ENCODE data around the gene ACACA.

Gene ACACA

DNA sequence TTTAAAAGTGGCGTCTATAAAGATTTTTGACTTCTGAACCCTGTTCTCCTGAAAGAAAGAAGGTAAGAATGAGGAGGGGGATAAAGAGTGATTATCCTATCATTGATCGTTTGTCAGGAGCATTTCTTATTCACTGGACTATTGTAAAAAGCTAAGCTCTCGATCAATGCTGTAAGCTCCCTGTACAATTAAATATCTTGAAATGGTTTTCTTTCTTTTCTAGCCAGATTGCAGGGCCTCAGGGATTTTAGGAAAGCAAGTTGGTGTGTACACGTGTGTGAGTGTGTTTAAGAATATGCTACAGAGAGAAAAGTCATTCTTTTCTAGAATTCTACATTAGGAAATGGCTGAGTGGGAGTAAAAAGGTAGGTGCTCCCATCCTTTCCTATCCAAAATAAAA lies 303.4 kb downstream of the ACACA start:
- peaks cover 63% of the 10 kb centered on the region for H3K36me3 ChIP-seq (ENCODE audit: control insufficient read depth, low read length)
- no peaks in the 10 kb centered on the region for H3K79me2 ChIP-seq (ENCODE audit: control insufficient read depth, low read length)
- H3K9me3 ChIP-seq (ENCODE audit: control insufficient read depth, insufficient read depth, low read length): no peaks in the 10 kb centered on the region
- no peak overlapping the region for H3K27ac ChIP-seq (ENCODE audit: low read depth, low read length)
- H3K27me3 ChIP-seq (ENCODE audit: control insufficient read depth, low read length): no peaks in the 10 kb centered on the region
- H3K9me2 ChIP-seq (replicated peaks; ENCODE audit: control insufficient read depth, low read length): no peaks in the 10 kb centered on the region
- no peaks in the 10 kb centered on the region for H3K4me1 ChIP-seq (ENCODE audit: control insufficient read depth, low read length)
- TF ChIP-seq, protein P1, sequence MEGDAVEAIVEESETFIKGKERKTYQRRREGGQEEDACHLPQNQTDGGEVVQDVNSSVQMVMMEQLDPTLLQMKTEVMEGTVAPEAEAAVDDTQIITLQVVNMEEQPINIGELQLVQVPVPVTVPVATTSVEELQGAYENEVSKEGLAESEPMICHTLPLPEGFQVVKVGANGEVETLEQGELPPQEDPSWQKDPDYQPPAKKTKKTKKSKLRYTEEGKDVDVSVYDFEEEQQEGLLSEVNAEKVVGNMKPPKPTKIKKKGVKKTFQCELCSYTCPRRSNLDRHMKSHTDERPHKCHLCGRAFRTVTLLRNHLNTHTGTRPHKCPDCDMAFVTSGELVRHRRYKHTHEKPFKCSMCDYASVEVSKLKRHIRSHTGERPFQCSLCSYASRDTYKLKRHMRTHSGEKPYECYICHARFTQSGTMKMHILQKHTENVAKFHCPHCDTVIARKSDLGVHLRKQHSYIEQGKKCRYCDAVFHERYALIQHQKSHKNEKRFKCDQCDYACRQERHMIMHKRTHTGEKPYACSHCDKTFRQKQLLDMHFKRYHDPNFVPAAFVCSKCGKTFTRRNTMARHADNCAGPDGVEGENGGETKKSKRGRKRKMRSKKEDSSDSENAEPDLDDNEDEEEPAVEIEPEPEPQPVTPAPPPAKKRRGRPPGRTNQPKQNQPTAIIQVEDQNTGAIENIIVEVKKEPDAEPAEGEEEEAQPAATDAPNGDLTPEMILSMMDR (IDR thresholded peaks at IDR 0.05; ENCODE audit: low read depth, low read length, poor library complexity, severe bottlenecking): no peak
- no peaks in the 10 kb centered on the region for H4K20me1 ChIP-seq (ENCODE audit: control insufficient read depth, insufficient read depth, low read depth, low read length)
- H3K4me2 ChIP-seq (ENCODE audit: low read length): no peak overlapping the region
- no peaks in the 10 kb centered on the region for H3F3A ChIP-seq (ENCODE audit: control insufficient read depth, insufficient read depth)
- H3K4me3 ChIP-seq (ENCODE audit: low read length): no peak overlapping the region

GRCh38 chr17:37101306-37101705 lies 305.3 kb downstream of the ACACA start:
- no peaks in the 10 kb centered on the region for H3K9me3 ChIP-seq (ENCODE audit: control insufficient read depth, insufficient read depth, low read length)
- no peaks in the 10 kb centered on the region for H4K20me1 ChIP-seq (ENCODE audit: control insufficient read depth, insufficient read depth, low read depth, low read length)
- no peaks in the 10 kb centered on the region for H3K9me2 ChIP-seq (replicated peaks; ENCODE audit: control insufficient read depth, low read length)
- peaks cover 68% of the 10 kb centered on the region for H3K36me3 ChIP-seq (ENCODE audit: control insufficient read depth, low read length)
- H3K4me1 ChIP-seq (ENCODE audit: control insufficient read depth, low read length): no peaks in the 10 kb centered on the region
- H3F3A ChIP-seq (ENCODE audit: control insufficient read depth, insufficient read depth): no peaks in the 10 kb centered on the region
- no peaks in the 10 kb centered on the region for H3K79me2 ChIP-seq (ENCODE audit: control insufficient read depth, low read length)
- no peaks in the 10 kb centered on the region for H3K27me3 ChIP-seq (ENCODE audit: control insufficient read depth, low read length)
- TF ChIP-seq EZH2phosphoT487 (IDR thresholded peaks at IDR 0.05; ENCODE audit: borderline replicate concordance, low read length): no peak
- H3K4me3 ChIP-seq (ENCODE audit: low read length): no peak overlapping the region
- no peak overlapping the region for H3K27ac ChIP-seq (ENCODE audit: low read depth, low read length)
- no peak overlapping the region for H3K4me2 ChIP-seq (ENCODE audit: low read length)

GRCh38 chr17:37100231-37100630 lies 306.4 kb downstream of the ACACA start:
- no peak overlapping the region for H3K4me2 ChIP-seq (ENCODE audit: low read length)
- H3K27me3 ChIP-seq (ENCODE audit: control insufficient read depth, low read length): no peaks in the 10 kb centered on the region
- H3K79me2 ChIP-seq (ENCODE audit: control insufficient read depth, low read length): no peaks in the 10 kb centered on the region
- no peaks in the 10 kb centered on the region for H3K9me3 ChIP-seq (ENCODE audit: control insufficient read depth, insufficient read depth, low read length)
- H3K4me1 ChIP-seq (ENCODE audit: control insufficient read depth, low read length): no peaks in the 10 kb centered on the region
- H3F3A ChIP-seq (ENCODE audit: control insufficient read depth, insufficient read depth): no peaks in the 10 kb centered on the region
- no peaks in the 10 kb centered on the region for H3K9me2 ChIP-seq (replicated peaks; ENCODE audit: control insufficient read depth, low read length)
- TF ChIP-seq EZH2phosphoT487 (IDR thresholded peaks at IDR 0.05; ENCODE audit: borderline replicate concordance, low read length): no peak
- TF ChIP-seq, protein P1 (IDR thresholded peaks at IDR 0.05; ENCODE audit: low read depth, low read length, poor library complexity, severe bottlenecking): no peak
- peaks cover 77% of the 10 kb centered on the region for H3K36me3 ChIP-seq (ENCODE audit: control insufficient read depth, low read length)
- H3K4me3 ChIP-seq (ENCODE audit: low read length): no peak overlapping the region
- H4K20me1 ChIP-seq (ENCODE audit: control insufficient read depth, insufficient read depth, low read depth, low read length): no peaks in the 10 kb centered on the region
- no peak overlapping the region for H3K27ac ChIP-seq (ENCODE audit: low read depth, low read length)

DNA sequence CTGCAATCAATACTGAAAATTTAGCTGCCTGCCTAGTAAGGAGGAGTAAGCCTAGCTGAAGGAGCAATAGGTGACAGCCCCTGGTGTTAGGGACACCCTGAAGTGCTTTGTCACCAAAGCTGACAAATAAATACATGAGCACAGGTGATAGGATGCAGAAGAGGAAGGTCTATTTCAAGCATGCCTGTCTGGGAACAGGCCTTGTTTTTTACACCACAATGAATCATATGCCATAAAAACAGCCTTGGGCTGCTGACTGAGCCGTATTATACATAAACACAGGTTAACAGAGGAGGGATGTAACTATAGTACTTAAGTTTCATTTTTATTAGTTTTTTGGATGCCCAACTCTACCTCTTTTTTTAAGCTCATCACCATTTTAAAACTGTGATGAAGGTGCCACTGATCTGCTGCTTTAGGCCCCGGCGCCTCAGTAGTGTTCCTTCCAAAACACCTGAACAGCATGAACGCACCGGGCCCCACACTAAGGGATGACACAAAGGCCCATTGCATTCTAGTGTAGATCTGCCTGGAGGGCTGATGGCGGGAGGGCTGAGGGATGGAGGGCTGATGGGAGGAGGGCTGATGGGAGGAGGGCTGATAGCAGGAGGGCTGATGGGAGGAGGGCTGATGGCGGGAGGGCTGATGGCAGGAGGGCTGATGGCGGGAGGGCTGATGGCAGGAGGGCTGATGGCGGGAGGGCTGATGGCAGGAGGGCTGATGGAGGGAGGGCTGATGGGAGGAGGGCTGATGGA lies 307.5 kb downstream of the ACACA start:
- Histone ChIP-seq H3K9me3 (ENCODE audit: control insufficient read depth, insufficient read depth, low read length) (no peaks in the 10 kb centered on the region), H3K27me3 (ENCODE audit: control insufficient read depth, low read length) (no peaks in the 10 kb centered on the region), H3K4me2 (ENCODE audit: low read length) (no peak overlapping the region), H3F3A (ENCODE audit: control insufficient read depth, insufficient read depth) (no peaks in the 10 kb centered on the region), H3K79me2 (ENCODE audit: control insufficient read depth, low read length) (no peaks in the 10 kb centered on the region), H3K9me2 (replicated peaks; ENCODE audit: control insufficient read depth, low read length) (no peaks in the 10 kb centered on the region), H3K4me1 (ENCODE audit: control insufficient read depth, low read length) (no peaks in the 10 kb centered on the region), H3K4me3 (ENCODE audit: low read length) (no peak overlapping the region), H4K20me1 (ENCODE audit: control insufficient read depth, insufficient read depth, low read depth, low read length) (no peaks in the 10 kb centered on the region), H3K27ac (ENCODE audit: low read depth, low read length) (no peak overlapping the region), H3K36me3 (ENCODE audit: control insufficient read depth, low read length) (peaks cover 77% of the 10 kb centered on the region)
- no peak for TF ChIP-seq EZH2phosphoT487 (IDR thresholded peaks at IDR 0.05; ENCODE audit: borderline replicate concordance, low read length)
- TF ChIP-seq, protein P1 (IDR thresholded peaks at IDR 0.05; ENCODE audit: low read depth, low read length, poor library complexity, severe bottlenecking): no peak

Measured in DOHH2 (cell line).